Measurements from ENCODE around the gene PUM1.

Gene PUM1

GRCh38 chr1:30905403-30905802 lies 160.1 kb downstream of the PUM1 start:
- DNase-seq (ENCODE audit: low spot score): no peak

DNA sequence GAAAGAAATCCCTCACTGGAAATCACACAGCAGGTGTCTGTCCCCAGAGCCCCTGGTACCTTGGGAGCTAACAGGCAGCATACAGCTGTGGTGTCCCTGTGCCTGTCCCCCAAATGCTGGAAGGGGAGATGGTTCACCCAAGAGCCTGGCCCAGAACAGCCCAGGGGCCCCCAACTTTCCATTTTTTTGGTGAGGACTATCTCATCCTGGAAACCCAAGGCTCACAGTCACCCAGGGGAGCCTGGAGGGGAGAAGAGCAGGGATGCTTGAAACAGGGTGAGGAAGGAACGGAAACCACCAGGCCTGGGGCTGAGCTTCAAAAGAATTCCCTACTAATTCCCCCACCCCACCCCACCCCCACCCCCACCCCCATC lies 160.6 kb downstream of the PUM1 start:
- DNase-seq (ENCODE audit: low spot score): no peak

- no peak for DNase-seq (ENCODE audit: low spot score)
Observed at GRCh38 chr1:30904191-30904961, 161.1 kb downstream of the PUM1 start.

- no peak for DNase-seq (ENCODE audit: low spot score)
Observed at GRCh38 chr1:30903343-30904034, 162.0 kb downstream of the PUM1 start.

GRCh38 chr1:30902593-30903290 lies 162.8 kb downstream of the PUM1 start:
- no peak for DNase-seq (ENCODE audit: low spot score)

GRCh38 chr1:30901798-30902581 lies 163.5 kb downstream of the PUM1 start:
- DNase-seq (ENCODE audit: low spot score): no peak

GRCh38 chr1:30900931-30901560 lies 164.5 kb downstream of the PUM1 start:
- DNase-seq (ENCODE audit: low spot score): no peak

DNA sequence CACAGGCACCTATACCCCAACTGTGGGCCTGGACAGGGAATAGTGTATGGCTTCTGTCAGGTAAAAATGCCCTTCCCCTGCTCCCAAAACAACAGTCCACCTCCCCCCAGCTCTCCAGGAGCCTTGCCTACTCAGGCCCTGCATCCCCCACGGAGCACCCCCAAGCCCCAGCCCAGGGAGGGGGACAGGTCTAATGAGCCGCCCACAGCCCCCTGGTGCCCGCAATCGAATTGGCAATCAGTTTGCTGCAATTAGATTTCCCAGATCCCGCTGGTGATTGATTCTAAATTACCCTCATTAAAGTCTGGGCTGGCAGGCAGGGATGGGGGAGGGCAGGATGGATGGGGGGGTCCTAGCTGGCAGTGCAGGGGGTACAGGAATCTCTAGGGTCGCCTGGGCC lies 165.0 kb downstream of the PUM1 start:
- DNase-seq (ENCODE audit: low spot score): no peak

DNA sequence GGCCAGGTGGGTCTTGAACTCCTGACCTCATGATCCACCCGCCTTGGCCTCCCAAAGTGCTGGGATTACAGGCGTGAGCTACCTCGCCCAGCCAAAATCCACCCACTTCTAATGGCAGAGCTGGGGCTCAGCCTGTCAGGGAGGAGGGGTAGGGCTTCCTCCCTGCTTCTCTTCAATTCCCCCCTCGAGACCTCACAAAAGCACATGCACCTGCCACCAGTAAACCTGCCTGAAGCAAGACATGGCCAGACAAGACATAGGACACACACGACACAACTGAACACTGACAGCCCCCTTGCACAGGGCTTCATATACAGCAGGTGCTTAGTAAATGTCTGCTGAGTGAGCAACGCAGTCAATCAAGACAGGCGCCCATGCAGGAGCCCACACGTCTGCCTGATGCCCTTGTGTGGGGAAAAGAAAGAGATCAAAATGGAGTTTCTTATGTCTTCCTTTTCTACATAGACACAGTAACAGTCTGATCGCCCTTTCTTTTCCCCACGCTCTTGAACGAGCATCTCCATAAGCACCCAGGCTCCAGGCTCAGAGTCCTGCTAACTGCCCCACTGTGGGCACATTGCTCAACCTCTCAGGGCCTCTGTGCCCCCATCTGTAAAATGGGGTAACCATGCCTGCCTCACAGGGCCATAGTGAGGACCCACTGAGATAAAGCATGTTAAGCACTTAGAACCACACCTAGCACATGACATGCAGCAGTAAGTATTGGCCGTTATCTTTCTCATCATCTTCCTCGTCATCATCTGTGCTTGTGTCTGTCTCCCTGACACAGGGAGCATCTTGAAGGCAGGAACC lies 165.7 kb downstream of the PUM1 start:
- no peak for DNase-seq (ENCODE audit: low spot score)

GRCh38 chr1:30898031-30898815 lies 167.3 kb downstream of the PUM1 start:
- DNase-seq (ENCODE audit: low spot score): no peak

- DNase-seq (ENCODE audit: low spot score): no peak
Observed at GRCh38 chr1:30896905-30897304, 168.6 kb downstream of the PUM1 start.

GRCh38 chr1:30895944-30896660 lies 169.4 kb downstream of the PUM1 start:
- no peak for DNase-seq (ENCODE audit: low spot score)

GRCh38 chr1:30895382-30895943 lies 170.1 kb downstream of the PUM1 start:
- no peak for DNase-seq (ENCODE audit: low spot score)

DNA sequence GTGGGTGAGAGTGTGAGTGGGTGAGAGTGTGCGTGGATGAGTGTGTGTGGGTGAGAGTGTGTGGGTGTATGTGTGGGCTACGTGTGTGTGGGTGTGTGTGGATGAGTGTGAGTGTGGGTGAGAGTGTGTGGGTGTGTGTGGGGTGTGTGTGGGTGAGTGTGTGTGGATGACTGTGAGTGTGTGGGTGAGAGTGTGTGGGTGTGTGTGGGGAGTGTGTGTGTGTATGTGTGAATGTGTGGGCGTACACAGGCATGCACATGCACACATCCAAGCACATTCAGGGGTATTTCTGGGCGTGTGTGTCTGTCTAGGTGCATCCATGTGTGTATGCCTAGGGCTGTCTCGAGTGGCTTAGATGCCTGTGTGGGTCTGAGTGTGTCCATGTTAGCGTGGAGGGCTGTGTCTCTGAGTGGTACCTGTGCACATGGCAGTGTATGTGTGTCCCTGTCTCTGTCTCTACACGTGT lies 171.0 kb downstream of the PUM1 start:
- DNase-seq (ENCODE audit: low spot score): no peak

- DNase-seq (ENCODE audit: low spot score): no peak
Observed at GRCh38 chr1:30893776-30894507, 171.6 kb downstream of the PUM1 start.

DNA sequence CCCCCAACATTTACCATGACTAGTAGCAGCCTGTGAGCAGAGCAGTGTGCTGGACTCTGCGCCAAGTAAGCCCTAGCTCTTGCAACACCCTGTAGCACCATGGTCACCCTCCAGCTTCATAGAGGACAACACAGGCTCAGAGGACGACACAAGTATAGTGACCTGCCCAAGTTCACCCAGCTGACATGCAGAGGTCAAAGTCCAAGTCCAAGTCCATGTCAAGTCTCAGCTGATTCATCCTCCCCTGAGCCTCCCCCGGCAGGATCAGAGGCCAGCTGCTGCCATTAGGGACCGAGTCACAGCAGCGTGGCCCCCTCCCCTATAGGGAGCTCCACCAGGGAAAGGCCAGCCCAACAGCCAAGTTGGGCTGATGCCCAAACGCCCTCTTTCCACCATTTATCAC lies 172.8 kb downstream of the PUM1 start:
- no peak for DNase-seq (ENCODE audit: low spot score)

- DNase-seq (ENCODE audit: low spot score): no peak
Observed at GRCh38 chr1:30891227-30891552, 174.3 kb downstream of the PUM1 start.

GRCh38 chr1:30890502-30891226 lies 174.9 kb downstream of the PUM1 start:
- DNase-seq (ENCODE audit: low spot score): no peak

All from pons (tissue), 1 donor.